GM21723 (cell line): Measurements from ENCODE around the gene STRADB.
A peak's percentile ranks its signal among the peaks of the same experiment; 100 is the strongest.
"Not testable (repeated sequence)": the region's sequence is repeated elsewhere in the genome, so short reads cannot be mapped to it uniquely, and the experiment has no call there.

ENCODE experiments used
- ATAC-seq: cut with Tn5 transposase; IDR thresholded peaks from one replicate; pipeline ENCODE4 v1.9.1; 2021; ENCODE audit warnings: mild to moderate bottlenecking, moderate library complexity; ENCODE audit not compliant: unreplicated experiment

Gene STRADB

GRCh38 chr2:201430322-201430721 lies 21.2 kb upstream of the STRADB start:
- not testable (repeated sequence) for ATAC-seq

GRCh38 chr2:201430839-201431238 lies 20.7 kb upstream of the STRADB start:
- no peak for ATAC-seq

DNA sequence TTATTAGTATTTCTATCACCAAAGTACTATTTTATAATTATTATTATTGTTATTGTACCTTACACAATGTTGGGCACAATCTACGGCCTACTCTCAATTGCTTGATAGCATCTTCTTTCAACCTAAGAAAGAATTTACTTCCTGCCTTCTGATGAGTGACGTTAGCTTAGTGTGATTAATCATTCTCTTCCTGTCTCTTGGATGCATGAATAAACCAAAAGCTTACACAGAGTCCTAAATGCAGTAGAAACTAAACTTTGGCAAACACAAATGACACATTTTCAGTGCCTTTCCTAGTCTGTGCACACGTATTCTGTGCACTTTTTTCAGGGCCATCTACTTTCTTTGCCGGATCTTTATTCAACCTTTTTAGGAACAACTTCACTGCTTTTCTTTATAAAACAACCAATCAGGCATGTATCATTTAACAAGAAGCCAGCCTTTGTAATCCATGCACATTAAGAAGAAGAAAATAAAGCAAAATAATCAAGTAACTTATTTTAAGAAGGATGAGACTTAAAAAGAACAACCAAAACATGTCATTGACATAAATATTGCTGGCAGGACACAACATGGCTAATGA lies 19.4 kb upstream of the STRADB start:
- ATAC-seq = no peak

DNA sequence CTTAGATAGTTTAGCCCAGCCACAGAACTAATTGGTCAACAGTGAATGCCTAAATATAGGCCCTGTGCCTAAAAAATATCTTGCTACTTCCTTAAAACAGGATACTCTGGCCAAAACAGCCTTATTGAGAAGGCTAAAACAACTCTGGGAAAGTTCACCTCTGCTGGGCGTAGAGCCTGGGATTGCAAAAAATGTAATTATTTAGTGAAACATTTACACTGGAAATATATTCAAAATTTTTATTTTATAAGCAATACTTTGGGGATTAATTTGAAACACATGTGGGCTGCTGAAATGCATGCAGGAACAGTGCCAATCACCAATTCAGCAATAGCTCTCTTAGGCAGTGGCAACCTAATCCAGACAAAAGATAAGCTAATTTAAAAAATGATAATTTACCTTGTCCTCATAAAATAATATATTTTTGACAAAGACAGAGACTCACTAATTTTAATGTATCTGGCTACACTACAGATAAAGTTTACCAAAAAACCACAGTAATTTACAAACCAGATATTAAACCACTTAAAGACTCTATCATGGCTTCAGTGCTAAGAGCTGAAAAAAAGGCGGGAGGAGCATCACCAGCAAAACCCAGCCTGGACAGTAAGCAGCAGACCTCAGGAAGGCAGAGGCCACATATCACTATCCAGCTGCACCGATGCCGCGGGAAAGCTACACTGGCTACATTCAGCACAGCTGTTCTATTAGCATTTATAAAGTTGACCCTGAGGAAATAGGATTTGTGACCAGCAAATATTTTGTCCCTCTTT lies 18.7 kb upstream of the STRADB start:
- ATAC-seq = no peak

DNA sequence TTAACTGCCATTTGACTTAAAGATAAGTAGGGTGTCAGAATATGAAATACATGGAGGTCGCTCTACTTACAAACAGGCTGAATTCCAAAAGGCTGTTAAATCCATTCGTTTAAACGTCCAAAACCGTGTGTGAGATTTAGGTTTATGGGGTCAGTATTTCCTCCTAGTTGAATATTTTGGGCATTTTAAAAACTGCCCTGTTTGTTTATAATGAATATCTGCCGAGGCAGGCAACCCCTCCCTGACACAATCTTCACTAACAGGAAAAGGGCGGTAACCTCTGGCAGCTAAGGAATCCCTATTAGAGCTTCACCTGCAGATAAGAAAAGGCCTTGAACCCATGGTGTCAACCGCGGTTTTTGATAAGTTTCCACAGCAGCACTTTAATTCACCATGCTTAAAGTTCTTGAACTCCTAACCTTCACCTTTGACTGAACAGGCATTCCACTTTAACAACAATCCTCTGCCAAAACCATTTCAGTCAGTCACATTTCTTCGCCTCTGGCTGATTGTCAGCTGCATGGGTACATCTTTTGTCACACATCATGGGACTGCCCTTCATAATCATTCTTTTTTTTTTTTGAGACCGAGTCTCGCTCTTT lies 18.0 kb upstream of the STRADB start:
- ATAC-seq = no peak

- ATAC-seq = no peak
Observed at GRCh38 chr2:201436141-201436540, 15.4 kb upstream of the STRADB start.

DNA sequence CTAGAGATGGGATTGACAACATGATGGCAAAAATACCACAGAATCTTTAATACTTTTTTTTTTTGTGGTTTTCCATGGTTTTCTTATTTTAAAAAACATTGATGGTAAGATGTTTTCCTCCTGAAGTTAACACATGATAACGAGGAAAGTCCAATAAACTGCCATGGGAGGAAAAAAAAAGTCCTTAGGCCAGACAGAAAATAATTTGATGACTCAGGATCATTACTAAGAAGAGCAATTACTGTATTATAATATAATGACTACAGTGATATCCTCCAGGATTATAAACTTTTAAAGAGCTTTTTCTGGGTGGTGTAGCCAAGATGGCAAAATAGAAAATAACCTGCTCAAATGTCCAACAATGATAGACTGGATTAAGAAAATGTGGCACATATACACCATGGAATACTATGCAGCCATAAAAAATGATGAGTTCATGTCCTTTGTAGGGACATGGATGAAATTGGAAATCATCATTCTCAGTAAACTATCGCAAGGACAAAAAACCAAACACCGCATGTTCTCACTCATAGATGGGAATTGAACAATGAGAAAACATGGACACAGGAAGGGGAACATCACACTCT lies 12.1 kb upstream of the STRADB start:
- ATAC-seq = not testable (repeated sequence)

- no peak for ATAC-seq
Observed at GRCh38 chr2:201440182-201440581, 11.4 kb upstream of the STRADB start.

- peak; percentile 78 for ATAC-seq
Observed at GRCh38 chr2:201441409-201441808, 10.1 kb upstream of the STRADB start.

DNA sequence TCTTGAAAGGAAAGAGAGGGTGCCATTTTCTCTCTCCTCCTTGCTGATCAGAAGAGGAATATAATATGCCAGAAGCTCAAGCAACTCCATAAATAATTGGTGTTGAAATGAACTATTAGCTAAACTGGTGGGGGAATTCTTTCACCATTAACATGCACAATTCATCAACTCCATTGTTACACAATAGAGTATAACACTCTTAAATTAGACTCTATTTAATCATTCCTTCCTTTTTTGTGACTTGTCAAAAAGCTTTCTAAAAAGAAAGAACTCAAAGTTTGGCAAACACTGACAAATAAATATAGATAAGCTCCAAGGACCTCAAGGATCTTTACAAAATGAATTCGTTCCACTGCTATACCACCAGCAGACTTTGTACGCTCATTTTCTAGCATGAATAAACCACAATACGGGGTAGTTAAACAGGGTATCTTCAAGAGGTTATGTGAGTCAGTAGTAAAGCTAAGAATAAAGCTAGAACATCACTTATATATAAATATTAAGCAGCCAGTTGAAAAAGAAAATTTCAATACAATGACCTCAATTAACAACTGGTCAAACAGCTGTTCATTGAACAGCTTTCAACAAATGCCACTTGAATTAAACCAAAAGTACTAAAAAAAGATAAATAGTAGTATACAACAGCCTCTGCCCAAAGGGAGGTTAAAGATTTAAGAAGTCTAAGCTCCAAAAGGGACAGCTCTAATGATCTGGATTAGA lies 6.6 kb upstream of the STRADB start:
- no peak for ATAC-seq

GRCh38 chr2:201447086-201447485 lies 4.5 kb upstream of the STRADB start:
- ATAC-seq = no peak

DNA sequence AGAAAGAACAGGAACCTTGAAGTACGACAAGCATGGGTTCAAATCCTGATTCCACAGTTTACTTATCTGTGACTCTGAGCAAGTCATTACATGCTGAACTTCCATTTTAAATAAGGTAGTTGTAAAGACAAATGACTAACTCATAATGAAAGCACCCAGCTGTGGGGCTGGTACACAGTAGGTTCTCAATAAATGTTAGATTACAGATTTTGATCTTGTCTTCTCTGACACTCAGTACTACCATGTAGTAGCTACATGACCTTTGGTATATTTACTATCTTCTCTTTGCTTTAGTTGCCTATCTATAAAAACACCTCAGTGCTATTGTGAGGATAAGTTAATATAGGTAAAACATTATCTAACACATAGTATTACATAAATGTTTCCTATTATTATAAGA lies 3.5 kb upstream of the STRADB start:
- no peak for ATAC-seq

GRCh38 chr2:201448701-201449100 lies 2.8 kb upstream of the STRADB start:
- no peak for ATAC-seq

DNA sequence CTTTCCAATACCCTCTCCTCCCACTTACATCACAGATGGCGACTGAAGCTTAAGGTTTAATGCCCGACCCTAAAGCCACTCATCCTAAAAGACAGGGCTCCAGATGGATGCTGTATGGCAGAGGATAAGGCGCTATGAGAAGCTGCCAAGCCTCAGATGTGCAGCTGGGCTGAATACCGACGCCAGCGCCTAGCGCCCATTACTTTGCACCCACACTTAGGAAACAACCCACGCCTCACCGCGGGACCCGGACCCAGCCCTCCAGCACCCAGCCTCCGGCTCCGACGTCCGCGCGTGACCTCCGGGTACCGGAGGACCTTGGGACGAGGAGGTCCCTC lies 617 bp upstream of the STRADB start:
- peak; percentile 30 for ATAC-seq

- ATAC-seq = no peak
Observed at GRCh38 chr2:201452058-201452921, 750 bp downstream of the STRADB start.

- ATAC-seq = no peak
Observed at GRCh38 chr2:201452922-201453643, 1.5 kb downstream of the STRADB start.

GRCh38 chr2:201458381-201458780 lies 6.8 kb downstream of the STRADB start:
- ATAC-seq = no peak

DNA sequence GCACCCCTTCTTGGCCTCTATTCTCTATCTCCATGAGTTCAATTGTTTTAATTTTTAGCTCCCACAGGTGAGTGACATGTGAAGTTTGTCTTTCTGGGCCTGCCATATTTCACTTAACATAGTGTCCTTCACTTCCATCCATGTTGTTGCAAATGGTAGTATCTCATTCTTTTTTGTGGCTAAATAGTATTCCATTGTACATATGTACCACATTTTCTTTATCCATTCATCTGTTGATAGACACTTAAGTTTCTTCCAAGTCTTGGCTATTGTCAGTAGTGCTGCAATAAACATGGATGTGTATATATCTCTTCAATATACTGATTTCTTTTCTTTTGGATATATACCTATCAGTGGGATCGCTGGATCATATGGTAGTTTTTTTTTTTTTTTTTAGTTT lies 9.0 kb downstream of the STRADB start:
- no peak for ATAC-seq

GRCh38 chr2:201464547-201464946 lies 13.0 kb downstream of the STRADB start:
- ATAC-seq = no peak

- no peak for ATAC-seq
Observed at GRCh38 chr2:201465524-201465971, 14.0 kb downstream of the STRADB start.
